ENCODE measurements around the gene SDR42E2. TPM values are rescaled to one million over a fixed set of nuclear protein-coding genes. Genes with fewer than 3 reads are reported as not detected.

Gene SDR42E2
- polyA plus RNA-seq, 1 donor from 2014 or later = not detected

GRCh38 chr16:22235839-22236745 lies 73.8 kb downstream of the SDR42E2 start:
- H3K4me2 ChIP-seq (ENCODE audit: low read length) = no peak overlapping the region
- no peaks in the 10 kb centered on the region for H3F3A ChIP-seq (ENCODE audit: insufficient read depth, low read length, poor library complexity, severe bottlenecking)
- H4K20me1 ChIP-seq (ENCODE audit: insufficient read depth) = no peaks in the 10 kb centered on the region
- H3K27ac ChIP-seq (ENCODE audit: low read length) = no peak overlapping the region
- H3K9ac ChIP-seq (ENCODE audit: low read length) = no peak overlapping the region
- H3K4me3 ChIP-seq (ENCODE audit: low read length) = no peak overlapping the region
- no peaks in the 10 kb centered on the region for H3K36me3 ChIP-seq (ENCODE audit: insufficient read depth, low read length)
- no peak overlapping the region for H2AFZ ChIP-seq (ENCODE audit: low read depth, low read length)
- no peaks in the 10 kb centered on the region for H3K79me2 ChIP-seq (replicated peaks; ENCODE audit: insufficient read depth, low read length)
- H3K9me2 ChIP-seq (ENCODE audit: insufficient read depth, low read length) = no peaks in the 10 kb centered on the region
- H3K27me3 ChIP-seq (ENCODE audit: insufficient read depth, low read depth, low read length) = no peaks in the 10 kb centered on the region
- TF ChIP-seq, protein P1, sequence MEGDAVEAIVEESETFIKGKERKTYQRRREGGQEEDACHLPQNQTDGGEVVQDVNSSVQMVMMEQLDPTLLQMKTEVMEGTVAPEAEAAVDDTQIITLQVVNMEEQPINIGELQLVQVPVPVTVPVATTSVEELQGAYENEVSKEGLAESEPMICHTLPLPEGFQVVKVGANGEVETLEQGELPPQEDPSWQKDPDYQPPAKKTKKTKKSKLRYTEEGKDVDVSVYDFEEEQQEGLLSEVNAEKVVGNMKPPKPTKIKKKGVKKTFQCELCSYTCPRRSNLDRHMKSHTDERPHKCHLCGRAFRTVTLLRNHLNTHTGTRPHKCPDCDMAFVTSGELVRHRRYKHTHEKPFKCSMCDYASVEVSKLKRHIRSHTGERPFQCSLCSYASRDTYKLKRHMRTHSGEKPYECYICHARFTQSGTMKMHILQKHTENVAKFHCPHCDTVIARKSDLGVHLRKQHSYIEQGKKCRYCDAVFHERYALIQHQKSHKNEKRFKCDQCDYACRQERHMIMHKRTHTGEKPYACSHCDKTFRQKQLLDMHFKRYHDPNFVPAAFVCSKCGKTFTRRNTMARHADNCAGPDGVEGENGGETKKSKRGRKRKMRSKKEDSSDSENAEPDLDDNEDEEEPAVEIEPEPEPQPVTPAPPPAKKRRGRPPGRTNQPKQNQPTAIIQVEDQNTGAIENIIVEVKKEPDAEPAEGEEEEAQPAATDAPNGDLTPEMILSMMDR (IDR thresholded peaks at IDR 0.05; ENCODE audit: poor library complexity, severe bottlenecking) = no peak
- TF ChIP-seq EP300 (conservative IDR thresholded peaks at IDR 0.05; ENCODE audit: poor library complexity, severe bottlenecking) (no peak), SMC3 (conservative IDR thresholded peaks at IDR 0.05; ENCODE audit: poor library complexity) (no peak), REST (IDR thresholded peaks at IDR 0.05; ENCODE audit: borderline replicate concordance) (no peak), MXI1 (conservative IDR thresholded peaks at IDR 0.05; ENCODE audit: poor library complexity, severe bottlenecking) (no peak), POLR2AphosphoS5 (IDR thresholded peaks at IDR 0.05) (no peak), TAF1 (IDR thresholded peaks at IDR 0.05; ENCODE audit: low read depth) (no peak), EZH2 (IDR thresholded peaks at IDR 0.05; ENCODE audit: borderline replicate concordance, insufficient read depth, low read length, poor library complexity, severe bottlenecking) (no peak), RAD21 (conservative IDR thresholded peaks at IDR 0.05) (no peak)
- no peaks in the 10 kb centered on the region for H3K9me3 ChIP-seq (ENCODE audit: low read length)

- H2AFZ ChIP-seq (ENCODE audit: low read depth, low read length) = no peak overlapping the region
- H3K4me3 ChIP-seq (ENCODE audit: low read length) = no peak overlapping the region
Observed at GRCh38 chr16:22239131-22239805, 77.0 kb downstream of the SDR42E2 start.

More at GRCh38 chr16:22239131-22239805, 77.0 kb downstream of the SDR42E2 start:
- Histone ChIP-seq H4K20me1 (ENCODE audit: insufficient read depth) (no peaks in the 10 kb centered on the region), H3K79me2 (replicated peaks; ENCODE audit: insufficient read depth, low read length) (no peaks in the 10 kb centered on the region), H3K9me2 (ENCODE audit: insufficient read depth, low read length) (no peaks in the 10 kb centered on the region), H3F3A (ENCODE audit: insufficient read depth, low read length, poor library complexity, severe bottlenecking) (no peaks in the 10 kb centered on the region), H3K4me2 (ENCODE audit: low read length) (no peak overlapping the region), H3K9me3 (ENCODE audit: low read length) (no peaks in the 10 kb centered on the region), H3K9ac (ENCODE audit: low read length) (no peak overlapping the region), H3K27me3 (ENCODE audit: insufficient read depth, low read depth, low read length) (no peaks in the 10 kb centered on the region), H3K36me3 (ENCODE audit: insufficient read depth, low read length) (no peaks in the 10 kb centered on the region), H3K27ac (ENCODE audit: low read length) (no peak overlapping the region)
- TF ChIP-seq TAF1 (IDR thresholded peaks at IDR 0.05; ENCODE audit: low read depth) (no peak), RAD21 (conservative IDR thresholded peaks at IDR 0.05) (no peak), POLR2AphosphoS5 (IDR thresholded peaks at IDR 0.05) (no peak), REST (IDR thresholded peaks at IDR 0.05; ENCODE audit: borderline replicate concordance) (no peak), MXI1 (conservative IDR thresholded peaks at IDR 0.05; ENCODE audit: poor library complexity, severe bottlenecking) (no peak), SMC3 (conservative IDR thresholded peaks at IDR 0.05; ENCODE audit: poor library complexity) (no peak), EP300 (conservative IDR thresholded peaks at IDR 0.05; ENCODE audit: poor library complexity, severe bottlenecking) (no peak), EZH2 (IDR thresholded peaks at IDR 0.05; ENCODE audit: borderline replicate concordance, insufficient read depth, low read length, poor library complexity, severe bottlenecking) (no peak)
- TF ChIP-seq, protein P1 (IDR thresholded peaks at IDR 0.05; ENCODE audit: poor library complexity, severe bottlenecking) = no peak

Measured in neural cell (in vitro differentiated cells).